ENCODE data around the gene UGGT2. TPM values are rescaled to one million over a fixed set of nuclear protein-coding genes. Genes with fewer than 3 reads are reported as not detected.
A peak's percentile ranks its signal among the peaks of the same experiment; 100 is the strongest.

UGGT2 gene, protein sequence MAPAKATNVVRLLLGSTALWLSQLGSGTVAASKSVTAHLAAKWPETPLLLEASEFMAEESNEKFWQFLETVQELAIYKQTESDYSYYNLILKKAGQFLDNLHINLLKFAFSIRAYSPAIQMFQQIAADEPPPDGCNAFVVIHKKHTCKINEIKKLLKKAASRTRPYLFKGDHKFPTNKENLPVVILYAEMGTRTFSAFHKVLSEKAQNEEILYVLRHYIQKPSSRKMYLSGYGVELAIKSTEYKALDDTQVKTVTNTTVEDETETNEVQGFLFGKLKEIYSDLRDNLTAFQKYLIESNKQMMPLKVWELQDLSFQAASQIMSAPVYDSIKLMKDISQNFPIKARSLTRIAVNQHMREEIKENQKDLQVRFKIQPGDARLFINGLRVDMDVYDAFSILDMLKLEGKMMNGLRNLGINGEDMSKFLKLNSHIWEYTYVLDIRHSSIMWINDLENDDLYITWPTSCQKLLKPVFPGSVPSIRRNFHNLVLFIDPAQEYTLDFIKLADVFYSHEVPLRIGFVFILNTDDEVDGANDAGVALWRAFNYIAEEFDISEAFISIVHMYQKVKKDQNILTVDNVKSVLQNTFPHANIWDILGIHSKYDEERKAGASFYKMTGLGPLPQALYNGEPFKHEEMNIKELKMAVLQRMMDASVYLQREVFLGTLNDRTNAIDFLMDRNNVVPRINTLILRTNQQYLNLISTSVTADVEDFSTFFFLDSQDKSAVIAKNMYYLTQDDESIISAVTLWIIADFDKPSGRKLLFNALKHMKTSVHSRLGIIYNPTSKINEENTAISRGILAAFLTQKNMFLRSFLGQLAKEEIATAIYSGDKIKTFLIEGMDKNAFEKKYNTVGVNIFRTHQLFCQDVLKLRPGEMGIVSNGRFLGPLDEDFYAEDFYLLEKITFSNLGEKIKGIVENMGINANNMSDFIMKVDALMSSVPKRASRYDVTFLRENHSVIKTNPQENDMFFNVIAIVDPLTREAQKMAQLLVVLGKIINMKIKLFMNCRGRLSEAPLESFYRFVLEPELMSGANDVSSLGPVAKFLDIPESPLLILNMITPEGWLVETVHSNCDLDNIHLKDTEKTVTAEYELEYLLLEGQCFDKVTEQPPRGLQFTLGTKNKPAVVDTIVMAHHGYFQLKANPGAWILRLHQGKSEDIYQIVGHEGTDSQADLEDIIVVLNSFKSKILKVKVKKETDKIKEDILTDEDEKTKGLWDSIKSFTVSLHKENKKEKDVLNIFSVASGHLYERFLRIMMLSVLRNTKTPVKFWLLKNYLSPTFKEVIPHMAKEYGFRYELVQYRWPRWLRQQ (N-terminal part only)
- 31.3 and 34.5 TPM in 2 replicates for total RNA-seq (2021)
- long read RNA-seq, transcript UGGT2-204 (10 exons, 1,547 nt): major isoform, 65 of 143 reads
- long read RNA-seq, transcript UGGT2-201 (8 exons, 2,240 nt): minor isoform, 6 of 143 reads
- long read RNA-seq, partial matches to known transcripts: 40 of 143 reads
- long read RNA-seq, other reads (novel, unspliced or antisense): 32 of 143 reads

DNA sequence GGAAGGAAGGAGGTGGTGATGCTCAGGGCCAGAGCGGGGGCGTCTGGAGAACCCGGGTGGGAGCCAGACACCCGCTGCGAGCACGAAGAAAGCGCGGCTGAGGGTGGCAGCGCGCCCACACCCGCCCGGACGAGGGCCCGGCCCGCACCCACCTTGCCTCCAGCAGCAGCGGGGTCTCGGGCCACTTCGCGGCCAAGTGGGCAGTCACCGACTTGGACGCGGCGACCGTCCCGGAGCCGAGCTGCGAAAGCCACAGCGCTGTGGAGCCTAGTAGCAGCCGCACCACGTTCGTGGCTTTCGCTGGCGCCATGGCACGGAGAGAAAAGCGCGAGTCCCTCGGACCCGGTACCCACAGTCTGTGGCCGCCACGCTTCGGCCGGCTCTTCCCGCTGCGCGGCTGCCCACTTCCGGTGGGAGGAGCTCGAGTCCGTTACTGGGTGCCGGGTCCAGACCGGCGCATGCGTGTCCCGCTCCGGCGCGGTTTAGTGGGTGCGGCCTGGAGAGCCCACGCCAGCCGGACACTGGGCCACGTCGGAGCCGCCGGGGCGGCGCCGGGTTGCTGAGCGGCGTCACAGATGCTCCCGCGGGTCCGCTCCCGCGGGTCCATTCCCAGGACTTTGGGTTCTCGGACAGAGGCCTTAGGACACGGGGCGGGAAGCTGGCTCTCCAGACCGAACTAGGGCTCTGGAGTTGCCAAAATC lies at the start of gene UGGT2:
TSS of gene UGGT2 (minus strand) at position 399 of the 701 bp plus-strand sequence. CDS start at position 310, 89 bp downstream.
- Histone ChIP-seq H4K8ac (replicated peaks; ENCODE audit: insufficient read length, low read depth, low read length) (no peak within 1 kb of the TSS), H3K4me1 (ENCODE audit: insufficient read depth, low read length) (no peaks in the 10 kb centered on the region; the same call in 1 of the 2 replicates), H3K4ac (ENCODE audit: low read depth, low read length) (no peak within 1 kb of the TSS), H4K91ac (ENCODE audit: insufficient read length, low read depth, low read length) (no peak within 1 kb of the TSS), H2BK15ac (ENCODE audit: low read depth, low read length) (no peak within 1 kb of the TSS), H3K4me2 (ENCODE audit: insufficient read depth, insufficient read length, low read length) (peak within 1 kb of the TSS; percentile 77), H3K23me2 (ENCODE audit: insufficient read length, low read depth, low read length, poor library complexity, severe bottlenecking) (no peaks in the 10 kb centered on the region), H3K23ac (ENCODE audit: insufficient read length, low read depth, low read length) (no peak within 1 kb of the TSS), H3T11ph (ENCODE audit: low read length) (no peak within 1 kb of the TSS), H4K5ac (ENCODE audit: insufficient read length, low read depth, low read length) (no peak within 1 kb of the TSS), H3K56ac (ENCODE audit: insufficient read length, low read depth, low read length) (no peak within 1 kb of the TSS), H4K20me1 (ENCODE audit: control insufficient read depth, insufficient read depth, insufficient read length) (no peaks in the 10 kb centered on the region), H3K79me2 (ENCODE audit: insufficient read depth, low read length) (peaks cover 6% of the 10 kb centered on the region; the same call in 1 of the 2 replicates), H3K79me1 (ENCODE audit: insufficient read depth, low read depth, low read length, poor library complexity, severe bottlenecking) (no peaks in the 10 kb centered on the region), H2AFZ (ENCODE audit: low read length) (peak within 1 kb of the TSS; percentile 58), H3K14ac (ENCODE audit: insufficient read depth, low read length) (peak within 1 kb of the TSS; percentile 85), H3K18ac (ENCODE audit: insufficient read length, low read depth, low read length) (peak within 1 kb of the TSS; percentile 79), H2AK5ac (ENCODE audit: insufficient read length, low read length) (no peak within 1 kb of the TSS), H2BK12ac (ENCODE audit: insufficient read length, low read depth, low read length) (no peak within 1 kb of the TSS), H3K27me3 (ENCODE audit: insufficient read depth, low read length) (no peaks in the 10 kb centered on the region), H2BK120ac (ENCODE audit: low read depth, low read length, poor library complexity, severe bottlenecking) (no peak within 1 kb of the TSS), H3K27ac (ENCODE audit: insufficient read length, low read depth, low read length) (no peak within 1 kb of the TSS), H3K9ac (ENCODE audit: extremely low read depth, insufficient read length, low read length) (peak within 1 kb of the TSS; percentile 71), H3K9me3 (ENCODE audit: control insufficient read depth, low read depth, low read length) (no peaks in the 10 kb centered on the region), H2BK20ac (ENCODE audit: low read depth, low read length, poor library complexity, severe bottlenecking) (no peak within 1 kb of the TSS), H2BK5ac (ENCODE audit: insufficient read length, low read length) (no peak within 1 kb of the TSS)
- no peaks in the 10 kb centered on the region for H3K27me3 Mint-ChIP-seq (ENCODE audit: low read depth)
- TF ChIP-seq, protein P1, sequence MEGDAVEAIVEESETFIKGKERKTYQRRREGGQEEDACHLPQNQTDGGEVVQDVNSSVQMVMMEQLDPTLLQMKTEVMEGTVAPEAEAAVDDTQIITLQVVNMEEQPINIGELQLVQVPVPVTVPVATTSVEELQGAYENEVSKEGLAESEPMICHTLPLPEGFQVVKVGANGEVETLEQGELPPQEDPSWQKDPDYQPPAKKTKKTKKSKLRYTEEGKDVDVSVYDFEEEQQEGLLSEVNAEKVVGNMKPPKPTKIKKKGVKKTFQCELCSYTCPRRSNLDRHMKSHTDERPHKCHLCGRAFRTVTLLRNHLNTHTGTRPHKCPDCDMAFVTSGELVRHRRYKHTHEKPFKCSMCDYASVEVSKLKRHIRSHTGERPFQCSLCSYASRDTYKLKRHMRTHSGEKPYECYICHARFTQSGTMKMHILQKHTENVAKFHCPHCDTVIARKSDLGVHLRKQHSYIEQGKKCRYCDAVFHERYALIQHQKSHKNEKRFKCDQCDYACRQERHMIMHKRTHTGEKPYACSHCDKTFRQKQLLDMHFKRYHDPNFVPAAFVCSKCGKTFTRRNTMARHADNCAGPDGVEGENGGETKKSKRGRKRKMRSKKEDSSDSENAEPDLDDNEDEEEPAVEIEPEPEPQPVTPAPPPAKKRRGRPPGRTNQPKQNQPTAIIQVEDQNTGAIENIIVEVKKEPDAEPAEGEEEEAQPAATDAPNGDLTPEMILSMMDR (conservative IDR thresholded peaks at IDR 0.05): no peak
- peaks cover 6 to 9% of the 10 kb centered on the region in 2 experiments for H3K9me3 Mint-ChIP-seq
- peak within 1 kb of the TSS; percentile 93 to 95 for H3K4me3 Mint-ChIP-seq
- peak; percentile 91 for DNase-seq
- no CpG with 5 or more reads among the region's 77 CpGs for WGBS (ENCODE audit: extremely low coverage, insufficient read length, low lambda C conversion rate)
- peaks cover 13 to 19% (median 13%) of the 10 kb centered on the region in 3 experiments for H3K36me3 Mint-ChIP-seq (ENCODE audit: insufficient read depth in 1 of 3, low read depth in 3 of 3)
- H3K27ac Mint-ChIP-seq: peak within 1 kb of the TSS; percentile 87 to 95 (median 89); a peak in 6 of 7 replicates
- peaks cover 10 to 14% of the 10 kb centered on the region in 2 experiments for H3K4me1 Mint-ChIP-seq
